NT2/D1 (cell line): ENCODE measurements around the gene GPR63.

Experiments used
- YY1 ChIP-seq: IDR thresholded peaks from 2 replicates; pipeline ENCODE4 v1.6.1; 2011; ENCODE audit not compliant: insufficient read length, insufficient read depth
- ZNF274 ChIP-seq: IDR thresholded peaks from 2 replicates; pipeline ENCODE4 v1.6.1; 2011; ENCODE audit warnings: mild to moderate bottlenecking, low read depth, low read length

DNA sequence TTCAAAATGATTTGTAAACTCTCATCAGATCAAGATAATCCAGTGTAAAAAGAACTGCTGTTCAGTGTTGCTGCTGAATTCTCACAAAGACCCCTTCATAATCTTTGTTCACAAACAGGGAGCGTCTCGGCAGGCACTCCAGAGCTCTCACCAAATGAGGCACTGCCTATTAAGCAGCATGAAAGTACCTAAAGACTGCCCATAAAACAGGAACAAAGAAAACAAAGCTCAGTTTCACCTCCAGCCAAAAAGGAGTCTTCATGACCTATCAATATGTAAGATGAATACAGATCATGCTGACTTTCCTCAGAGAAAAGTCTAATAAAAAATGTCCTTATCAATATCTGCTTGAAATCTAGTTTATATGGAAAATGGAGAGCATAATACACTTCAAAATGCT lies 41.8 kb downstream of the GPR63 start:
- TF ChIP-seq ZNF274 (no peak), YY1 (no peak)
